GM12875 (cell line): Measurements from ENCODE around the gene IBA57.

ENCODE experiments used
- H3K4me3 ChIP-seq: one replicate; pipeline ENCODE4 v1.5.1; 2011; ENCODE audit warnings: low read depth, low read length, control low read depth
- TF ChIP-seq, protein P1 (sequence below): IDR thresholded peaks from 2 replicates; pipeline ENCODE4 v1.5.1; 2011; ENCODE audit warnings: low read depth, mild to moderate bottlenecking, control low read depth, inconsistent platforms, low read length, moderate library complexity, borderline replicate concordance; ENCODE audit not compliant: insufficient read depth

Gene IBA57

DNA sequence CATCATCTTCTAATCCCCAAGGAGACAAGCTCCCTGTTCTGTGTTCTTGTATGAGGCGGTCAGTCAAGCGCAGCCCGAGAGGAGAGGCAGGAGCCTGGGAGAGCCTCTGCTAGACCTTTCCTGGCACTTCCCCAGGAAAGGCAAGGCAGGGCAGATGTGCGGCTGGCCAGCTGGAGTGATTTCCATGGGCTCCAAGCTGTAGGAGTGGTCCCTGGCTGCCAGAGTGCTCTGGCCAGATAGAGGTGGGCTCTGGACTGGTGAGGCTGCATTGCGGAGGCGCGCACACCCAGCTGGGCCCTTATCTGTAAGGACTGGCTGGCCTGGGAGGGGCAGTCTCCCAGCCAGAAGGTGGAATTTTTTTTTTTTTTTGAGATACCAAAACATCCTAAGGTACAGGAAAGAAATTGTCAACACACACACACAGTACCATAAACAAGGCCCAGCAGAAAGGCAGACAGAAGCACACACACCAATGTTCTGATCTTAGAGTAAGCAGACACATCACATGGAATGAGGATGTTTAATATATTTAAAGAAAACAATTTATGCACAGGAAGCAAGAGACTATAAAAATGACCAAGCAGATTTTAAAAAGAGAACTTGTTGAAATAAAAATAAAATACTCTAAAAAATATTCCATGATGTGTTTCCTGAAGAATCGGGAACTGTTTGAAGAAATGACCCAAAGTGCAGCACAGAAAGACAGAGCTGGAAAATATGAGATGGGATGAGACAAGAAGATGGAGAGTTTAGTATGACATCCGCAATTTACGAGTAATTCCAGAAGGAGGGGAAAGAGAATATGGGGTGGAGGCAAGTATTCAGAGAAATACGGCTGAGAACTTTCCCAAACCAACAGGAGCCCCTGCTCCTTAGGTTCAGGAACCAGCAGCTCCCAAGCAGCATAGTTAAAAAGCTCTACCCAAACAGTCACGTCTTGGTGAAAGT is 13.4 kb downstream of the IBA57 start:
- TF ChIP-seq, protein P1, sequence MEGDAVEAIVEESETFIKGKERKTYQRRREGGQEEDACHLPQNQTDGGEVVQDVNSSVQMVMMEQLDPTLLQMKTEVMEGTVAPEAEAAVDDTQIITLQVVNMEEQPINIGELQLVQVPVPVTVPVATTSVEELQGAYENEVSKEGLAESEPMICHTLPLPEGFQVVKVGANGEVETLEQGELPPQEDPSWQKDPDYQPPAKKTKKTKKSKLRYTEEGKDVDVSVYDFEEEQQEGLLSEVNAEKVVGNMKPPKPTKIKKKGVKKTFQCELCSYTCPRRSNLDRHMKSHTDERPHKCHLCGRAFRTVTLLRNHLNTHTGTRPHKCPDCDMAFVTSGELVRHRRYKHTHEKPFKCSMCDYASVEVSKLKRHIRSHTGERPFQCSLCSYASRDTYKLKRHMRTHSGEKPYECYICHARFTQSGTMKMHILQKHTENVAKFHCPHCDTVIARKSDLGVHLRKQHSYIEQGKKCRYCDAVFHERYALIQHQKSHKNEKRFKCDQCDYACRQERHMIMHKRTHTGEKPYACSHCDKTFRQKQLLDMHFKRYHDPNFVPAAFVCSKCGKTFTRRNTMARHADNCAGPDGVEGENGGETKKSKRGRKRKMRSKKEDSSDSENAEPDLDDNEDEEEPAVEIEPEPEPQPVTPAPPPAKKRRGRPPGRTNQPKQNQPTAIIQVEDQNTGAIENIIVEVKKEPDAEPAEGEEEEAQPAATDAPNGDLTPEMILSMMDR, result no peak
- no peak overlapping the region for H3K4me3 ChIP-seq

DNA sequence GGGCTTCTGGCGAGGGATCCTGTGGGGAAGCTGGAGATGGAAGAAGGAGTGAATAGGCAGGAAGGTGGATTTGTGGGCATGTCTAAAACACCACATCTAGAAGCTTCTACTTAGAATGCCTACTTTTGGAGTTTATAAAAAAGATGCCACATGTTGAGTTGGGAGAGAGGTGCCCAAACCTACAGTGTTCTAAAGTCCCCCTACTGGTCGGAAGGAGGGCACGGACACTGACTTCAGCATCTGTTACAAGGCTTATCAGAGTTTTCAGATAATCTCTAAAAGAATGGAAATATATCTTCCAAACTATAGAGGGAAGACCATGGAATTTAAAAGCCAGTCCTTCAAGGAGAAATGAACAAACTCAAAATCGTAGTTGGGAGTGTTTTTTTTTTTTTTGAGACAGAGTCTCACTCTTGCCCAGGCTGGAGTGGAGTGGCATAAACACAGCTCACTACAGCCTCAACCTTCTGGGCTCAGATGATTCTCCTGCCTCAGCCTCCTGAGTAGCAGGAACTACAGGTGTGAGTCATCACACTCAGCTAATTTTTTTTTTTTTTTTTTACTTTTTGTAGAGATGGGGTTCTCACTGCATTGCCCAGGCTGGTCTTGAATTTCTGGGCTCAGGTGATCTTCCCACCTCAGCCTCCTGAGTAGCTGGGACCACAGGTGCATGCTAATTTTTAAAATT is 14.8 kb downstream of the IBA57 start:
- TF ChIP-seq, protein P1, result peak; percentile 33; the same call in 1 of the 2 replicates
- H3K4me3 ChIP-seq, result no peak overlapping the region

DNA sequence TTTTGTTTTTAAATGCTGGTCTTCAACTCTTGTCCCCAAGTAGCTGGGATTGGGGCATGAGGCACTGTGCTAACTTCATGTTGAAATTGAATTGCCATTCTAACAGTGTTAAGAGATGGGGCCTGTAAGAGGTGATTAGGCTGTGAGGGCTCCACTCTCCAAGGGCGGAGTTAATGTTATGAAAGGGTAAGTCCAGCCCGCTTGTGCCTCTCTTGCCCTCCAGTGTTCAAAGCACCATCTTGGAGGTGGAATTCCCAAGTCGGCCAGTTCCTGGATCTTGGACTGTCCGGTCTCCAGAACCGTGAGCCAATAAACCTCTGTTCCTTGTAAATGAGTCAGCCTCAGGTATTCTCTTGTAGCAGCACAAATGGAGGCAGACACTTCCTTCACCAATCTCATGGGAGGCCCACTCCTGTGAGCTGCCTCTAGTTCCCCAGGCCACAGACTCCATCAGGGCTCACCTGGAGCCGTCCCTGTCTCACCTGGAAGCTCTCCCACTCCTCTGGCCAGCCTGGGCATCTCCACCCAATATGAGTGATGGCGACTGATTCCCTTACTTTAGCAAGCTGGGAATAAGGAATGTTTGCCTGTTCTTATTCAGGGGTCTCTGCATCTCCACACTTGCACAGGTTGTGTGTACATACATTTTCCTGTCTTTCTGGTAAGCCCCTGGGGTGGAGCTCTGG is 15.5 kb downstream of the IBA57 start:
- no peak overlapping the region for H3K4me3 ChIP-seq
- TF ChIP-seq, protein P1, result no peak

DNA sequence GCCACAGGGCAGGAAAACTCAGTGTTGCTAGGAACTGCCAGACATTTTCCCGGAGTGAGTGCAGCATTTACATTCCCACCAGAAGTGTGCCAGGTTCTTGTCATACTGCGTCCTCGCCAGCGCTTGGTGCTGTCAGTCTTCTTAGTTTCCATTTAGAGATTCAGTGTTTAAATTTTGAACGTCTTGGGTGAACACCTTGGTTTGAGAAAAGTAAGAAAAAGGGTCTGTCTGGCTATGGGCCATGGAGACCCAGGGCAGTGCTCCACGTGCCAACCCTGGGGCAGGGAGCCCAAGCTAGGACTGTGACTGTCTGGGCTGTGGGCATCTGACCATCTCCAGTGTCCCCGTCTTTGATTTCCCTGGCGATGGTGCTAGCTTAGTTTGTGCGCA is 16.0 kb downstream of the IBA57 start:
- no peak overlapping the region for H3K4me3 ChIP-seq
- TF ChIP-seq, protein P1, result no peak

DNA sequence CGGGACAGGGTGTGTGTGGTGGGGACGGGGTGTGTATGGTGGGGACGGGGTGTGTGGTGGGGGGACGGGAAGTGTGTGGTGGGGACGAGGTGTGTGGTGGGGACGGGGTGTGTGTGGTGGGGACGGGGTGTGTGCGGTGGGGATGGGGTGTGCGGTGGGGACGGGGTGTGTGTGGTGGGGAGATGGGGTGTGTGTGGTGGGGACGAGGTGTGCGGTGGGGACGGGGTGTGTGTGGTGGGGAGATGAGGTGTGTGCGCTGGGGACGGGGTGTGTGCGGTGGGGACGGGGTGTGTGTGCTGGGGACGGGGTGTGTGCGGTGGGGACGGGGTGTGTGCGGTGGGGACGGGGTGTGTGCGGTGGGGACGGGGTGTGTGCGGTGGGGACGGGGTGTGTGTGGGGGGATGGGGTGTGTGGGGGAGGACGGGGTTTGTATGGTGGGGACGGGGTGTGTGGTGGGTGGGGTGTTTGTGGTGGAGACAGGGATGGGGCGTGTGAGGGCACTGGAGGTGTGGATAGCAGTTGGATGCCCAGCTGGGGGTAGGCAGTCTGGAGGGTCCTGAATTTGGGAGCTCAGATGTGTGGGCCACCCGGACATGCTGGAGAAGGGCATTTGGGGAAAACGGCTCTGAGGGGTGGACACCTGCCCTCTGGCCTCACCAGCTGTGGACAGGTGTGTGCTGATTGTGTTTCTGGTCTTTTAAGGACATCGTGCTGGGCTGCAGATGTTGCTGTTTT is 16.9 kb downstream of the IBA57 start:
- no peak overlapping the region for H3K4me3 ChIP-seq
- TF ChIP-seq, protein P1, result no peak

DNA sequence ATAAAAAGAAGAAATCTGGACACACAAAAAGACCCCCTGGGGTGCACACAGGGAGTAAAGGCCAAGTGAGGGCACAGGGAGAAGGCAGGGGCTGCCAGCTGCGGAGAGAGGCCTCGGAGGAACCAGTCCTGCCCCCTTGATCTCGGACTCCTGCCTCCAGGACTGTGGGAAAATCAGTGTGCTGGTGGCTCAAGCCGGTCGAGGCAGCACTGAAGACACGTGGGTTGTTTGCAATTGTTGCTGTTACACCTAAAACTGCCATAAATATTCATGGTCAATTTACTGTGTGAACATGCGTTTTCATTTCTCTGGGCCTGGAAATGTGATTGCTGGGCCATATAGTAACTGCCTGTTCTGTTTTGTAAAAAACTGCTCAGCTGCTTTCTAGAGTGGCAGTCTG is 18.5 kb downstream of the IBA57 start:
- TF ChIP-seq, protein P1, result no peak
- H3K4me3 ChIP-seq, result no peak overlapping the region
